SKM-1 treated with dmso at 0.1 percent for 144 hours (cell line): ENCODE measurements around the gene FFAR4.
A peak's percentile ranks its signal among the peaks of the same experiment; 100 is the strongest.

Experiments
- DNase-seq: peaks from one replicate; lab custom pipeline; 2025; ENCODE audit not compliant: unreplicated experiment; lab: John Stamatoyannopoulos, UW

The FFAR4 gene

GRCh38 chr10:93570383-93570782, 3.9 kb downstream of the FFAR4 start:
- DNase-seq = no peak

GRCh38 chr10:93572606-93573005, 6.1 kb downstream of the FFAR4 start:
- DNase-seq = no peak

- peak; percentile 70 for DNase-seq
Observed at GRCh38 chr10:93573051-93573909, 6.8 kb downstream of the FFAR4 start.

GRCh38 chr10:93573924-93574323, 7.5 kb downstream of the FFAR4 start:
- no peak for DNase-seq

- DNase-seq = no peak
Observed at GRCh38 chr10:93576888-93577287, 10.4 kb downstream of the FFAR4 start.

- DNase-seq = no peak
Observed at GRCh38 chr10:93577565-93577964, 11.1 kb downstream of the FFAR4 start.

- DNase-seq = no peak
Observed at GRCh38 chr10:93579089-93579488, 12.6 kb downstream of the FFAR4 start.

GRCh38 chr10:93579985-93580711, 13.7 kb downstream of the FFAR4 start:
- no peak for DNase-seq

GRCh38 chr10:93580828-93581227, 14.4 kb downstream of the FFAR4 start:
- DNase-seq = no peak

- DNase-seq = no peak
Observed at GRCh38 chr10:93584445-93584844, 18.0 kb downstream of the FFAR4 start.

GRCh38 chr10:93589648-93590562, 23.4 kb downstream of the FFAR4 start:
- no peak for DNase-seq

- DNase-seq = no peak
Observed at GRCh38 chr10:93590638-93591037, 24.2 kb downstream of the FFAR4 start.

GRCh38 chr10:93591065-93591808, 24.8 kb downstream of the FFAR4 start:
- DNase-seq = peak; percentile 10

- no peak for DNase-seq
Observed at GRCh38 chr10:93593254-93593653, 26.8 kb downstream of the FFAR4 start.

- DNase-seq = no peak
Observed at GRCh38 chr10:93593749-93594148, 27.3 kb downstream of the FFAR4 start.

- no peak for DNase-seq
Observed at GRCh38 chr10:93594518-93594917, 28.1 kb downstream of the FFAR4 start.

GRCh38 chr10:93595378-93596161, 29.1 kb downstream of the FFAR4 start:
- DNase-seq = no peak

GRCh38 chr10:93596539-93596938, 30.1 kb downstream of the FFAR4 start:
- DNase-seq = no peak

GRCh38 chr10:93597075-93597599, 30.7 kb downstream of the FFAR4 start:
- no peak for DNase-seq

- no peak for DNase-seq
Observed at GRCh38 chr10:93598157-93598556, 31.7 kb downstream of the FFAR4 start.
